ENCODE measurements around the gene ORC5. TPM values are rescaled to one million over a fixed set of nuclear protein-coding genes. Genes with fewer than 3 reads are reported as not detected.
A peak's percentile ranks its signal among the peaks of the same experiment; 100 is the strongest.

ORC5 gene
- total RNA-seq, 1 experiment from 2014 or later = 25.9 TPM

DNA sequence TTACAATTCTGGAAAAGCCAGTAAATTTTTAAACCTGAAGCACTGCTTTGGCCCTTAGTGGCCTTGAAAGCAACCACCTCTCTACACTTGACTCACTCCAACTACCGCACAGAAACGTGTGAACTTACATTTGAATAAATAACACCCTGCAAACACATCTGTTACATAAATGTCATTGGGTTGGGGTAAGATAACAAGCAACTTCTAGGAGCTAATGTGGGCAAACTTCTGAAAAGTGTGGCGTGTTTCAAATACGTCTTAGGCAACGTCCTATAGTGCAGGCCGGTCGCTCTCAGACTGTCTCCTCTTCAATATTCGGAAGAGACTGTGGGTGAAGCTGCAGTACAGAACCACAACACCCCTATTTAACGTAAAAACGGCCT, 474 bp downstream of the ORC5 start:
- Mint-ChIP-seq H3K9me3 (peaks cover 18 to 24% of the 10 kb centered on the region in 2 experiments), H3K4me3 (peak overlapping the region; percentile 91 to 95), H3K27ac (peak overlapping the region; percentile 65 to 90 (median 89); a peak in 6 of 7 replicates), H3K36me3 (ENCODE audit: insufficient read depth in 1 of 3, low read depth in 3 of 3) (peaks cover 18 to 27% (median 24%) of the 10 kb centered on the region in 3 experiments; a peak in 6 of 7 replicates), H3K4me1 (peaks cover 14 to 16% of the 10 kb centered on the region in 2 experiments), H3K27me3 (ENCODE audit: low read depth) (peaks cover 6% of the 10 kb centered on the region)
- H2BK15ac ChIP-seq (ENCODE audit: low read depth, low read length) = no peak overlapping the region
- H2BK20ac ChIP-seq (ENCODE audit: low read depth, low read length, poor library complexity, severe bottlenecking) = no peak overlapping the region
- H4K5ac ChIP-seq (ENCODE audit: insufficient read length, low read depth, low read length) = no peak overlapping the region
- H3K27ac ChIP-seq (ENCODE audit: insufficient read length, low read depth, low read length) = no peak overlapping the region
- H3K23me2 ChIP-seq (ENCODE audit: insufficient read length, low read depth, low read length, poor library complexity, severe bottlenecking) = peaks cover 4% of the 10 kb centered on the region
- H3K14ac ChIP-seq (ENCODE audit: insufficient read depth, low read length) = peak overlapping the region; percentile 92; the same call in 1 of the 2 replicates
- peak overlapping the region; percentile 54 for H3K18ac ChIP-seq (ENCODE audit: insufficient read length, low read depth, low read length)
- H2AK5ac ChIP-seq (ENCODE audit: insufficient read length, low read length) = no peak overlapping the region
- no CpG with 5 or more reads among the region's 10 CpGs for WGBS (ENCODE audit: extremely low coverage, insufficient read length, low lambda C conversion rate)
- TF ChIP-seq, protein P1, sequence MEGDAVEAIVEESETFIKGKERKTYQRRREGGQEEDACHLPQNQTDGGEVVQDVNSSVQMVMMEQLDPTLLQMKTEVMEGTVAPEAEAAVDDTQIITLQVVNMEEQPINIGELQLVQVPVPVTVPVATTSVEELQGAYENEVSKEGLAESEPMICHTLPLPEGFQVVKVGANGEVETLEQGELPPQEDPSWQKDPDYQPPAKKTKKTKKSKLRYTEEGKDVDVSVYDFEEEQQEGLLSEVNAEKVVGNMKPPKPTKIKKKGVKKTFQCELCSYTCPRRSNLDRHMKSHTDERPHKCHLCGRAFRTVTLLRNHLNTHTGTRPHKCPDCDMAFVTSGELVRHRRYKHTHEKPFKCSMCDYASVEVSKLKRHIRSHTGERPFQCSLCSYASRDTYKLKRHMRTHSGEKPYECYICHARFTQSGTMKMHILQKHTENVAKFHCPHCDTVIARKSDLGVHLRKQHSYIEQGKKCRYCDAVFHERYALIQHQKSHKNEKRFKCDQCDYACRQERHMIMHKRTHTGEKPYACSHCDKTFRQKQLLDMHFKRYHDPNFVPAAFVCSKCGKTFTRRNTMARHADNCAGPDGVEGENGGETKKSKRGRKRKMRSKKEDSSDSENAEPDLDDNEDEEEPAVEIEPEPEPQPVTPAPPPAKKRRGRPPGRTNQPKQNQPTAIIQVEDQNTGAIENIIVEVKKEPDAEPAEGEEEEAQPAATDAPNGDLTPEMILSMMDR (conservative IDR thresholded peaks at IDR 0.05) = no peak
- H4K8ac ChIP-seq (replicated peaks; ENCODE audit: insufficient read length, low read depth, low read length) = no peak overlapping the region
- H2BK120ac ChIP-seq (ENCODE audit: low read depth, low read length, poor library complexity, severe bottlenecking) = no peak overlapping the region
- no peaks in the 10 kb centered on the region for H3K79me1 ChIP-seq (ENCODE audit: insufficient read depth, low read depth, low read length, poor library complexity, severe bottlenecking)
- no peak overlapping the region for H3T11ph ChIP-seq (ENCODE audit: low read length)
- peak overlapping the region; percentile 72 for H3K4me2 ChIP-seq (ENCODE audit: insufficient read depth, insufficient read length, low read length)
- H3K4me1 ChIP-seq (ENCODE audit: insufficient read depth, low read length) = no peaks in the 10 kb centered on the region
- no peak for DNase-seq
- H3K27me3 ChIP-seq (ENCODE audit: insufficient read depth, low read length) = no peaks in the 10 kb centered on the region
- H4K91ac ChIP-seq (ENCODE audit: insufficient read length, low read depth, low read length) = no peak overlapping the region
- H3K4ac ChIP-seq (ENCODE audit: low read depth, low read length) = no peak overlapping the region
- H4K20me1 ChIP-seq (ENCODE audit: control insufficient read depth, insufficient read depth, insufficient read length) = no peaks in the 10 kb centered on the region
- H2AFZ ChIP-seq (ENCODE audit: low read length) = peak overlapping the region; percentile 45
- H2BK5ac ChIP-seq (ENCODE audit: insufficient read length, low read length) = no peak overlapping the region
- peak overlapping the region; percentile 93 for H3K9ac ChIP-seq (ENCODE audit: extremely low read depth, insufficient read length, low read length)
- no peak overlapping the region for H3K56ac ChIP-seq (ENCODE audit: insufficient read length, low read depth, low read length)
- no peak overlapping the region for H2BK12ac ChIP-seq (ENCODE audit: insufficient read length, low read depth, low read length)
- H3K23ac ChIP-seq (ENCODE audit: insufficient read length, low read depth, low read length) = no peak overlapping the region
- peaks cover 12% of the 10 kb centered on the region; the same call in 1 of the 2 replicates for H3K79me2 ChIP-seq (ENCODE audit: insufficient read depth, low read length)
- H3K9me3 ChIP-seq (ENCODE audit: control insufficient read depth, low read depth, low read length) = no peaks in the 10 kb centered on the region
